ENCODE data around the gene SYNGAP1.

DNA sequence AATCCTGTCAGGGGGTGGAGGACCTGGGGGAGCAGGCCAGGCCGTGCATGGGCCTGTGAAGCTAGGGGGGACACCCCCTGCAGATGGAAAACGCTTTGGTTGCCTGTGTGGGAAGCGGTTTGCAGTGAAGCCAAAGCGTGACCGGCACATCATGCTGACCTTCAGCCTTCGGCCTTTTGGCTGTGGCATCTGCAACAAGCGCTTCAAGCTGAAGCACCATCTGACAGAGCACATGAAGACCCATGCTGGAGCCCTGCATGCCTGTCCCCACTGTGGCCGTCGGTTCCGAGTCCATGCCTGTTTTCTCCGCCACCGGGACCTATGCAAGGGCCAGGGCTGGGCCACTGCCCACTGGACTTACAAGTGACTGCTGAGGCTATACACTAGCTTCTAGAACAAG lies 36.3 kb downstream of the SYNGAP1 start:
- TF ChIP-seq EZH2 (IDR thresholded peaks at IDR 0.05; ENCODE audit: borderline replicate concordance, low read depth, low read length, severe bottlenecking) = no peak
- TF ChIP-seq, protein P1, sequence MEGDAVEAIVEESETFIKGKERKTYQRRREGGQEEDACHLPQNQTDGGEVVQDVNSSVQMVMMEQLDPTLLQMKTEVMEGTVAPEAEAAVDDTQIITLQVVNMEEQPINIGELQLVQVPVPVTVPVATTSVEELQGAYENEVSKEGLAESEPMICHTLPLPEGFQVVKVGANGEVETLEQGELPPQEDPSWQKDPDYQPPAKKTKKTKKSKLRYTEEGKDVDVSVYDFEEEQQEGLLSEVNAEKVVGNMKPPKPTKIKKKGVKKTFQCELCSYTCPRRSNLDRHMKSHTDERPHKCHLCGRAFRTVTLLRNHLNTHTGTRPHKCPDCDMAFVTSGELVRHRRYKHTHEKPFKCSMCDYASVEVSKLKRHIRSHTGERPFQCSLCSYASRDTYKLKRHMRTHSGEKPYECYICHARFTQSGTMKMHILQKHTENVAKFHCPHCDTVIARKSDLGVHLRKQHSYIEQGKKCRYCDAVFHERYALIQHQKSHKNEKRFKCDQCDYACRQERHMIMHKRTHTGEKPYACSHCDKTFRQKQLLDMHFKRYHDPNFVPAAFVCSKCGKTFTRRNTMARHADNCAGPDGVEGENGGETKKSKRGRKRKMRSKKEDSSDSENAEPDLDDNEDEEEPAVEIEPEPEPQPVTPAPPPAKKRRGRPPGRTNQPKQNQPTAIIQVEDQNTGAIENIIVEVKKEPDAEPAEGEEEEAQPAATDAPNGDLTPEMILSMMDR (IDR thresholded peaks at IDR 0.05; ENCODE audit: borderline replicate concordance, extremely low read depth, low read length, poor library complexity, severe bottlenecking) = no peak

All from DND-41 (cell line).